GM21381 (cell line): ENCODE results near the gene ARPC4.
"Not testable (repeated sequence)": the region's sequence is repeated elsewhere in the genome, so short reads cannot be mapped to it uniquely, and the experiment has no call there.

Source experiments
- ATAC-seq: cut with Tn5 transposase; IDR thresholded peaks from one replicate; pipeline ENCODE4 v1.9.1; 2021; ENCODE audit warnings: mild to moderate bottlenecking, moderate library complexity; ENCODE audit not compliant: unreplicated experiment

The ARPC4 gene

GRCh38 chr3:9769426-9770275, 23.2 kb upstream of the ARPC4 start, which contains the start of gene CAMK1:
Gene CAMK1, minus strand, starts transcription at chr3:9769947. Its CDS starts 2,198 bp downstream, at chr3:9767749.
- ATAC-seq = no peak

GRCh38 chr3:9770276-9770812, 22.5 kb upstream of the ARPC4 start:
- no peak for ATAC-seq

- not testable (repeated sequence) for ATAC-seq
These were observed 21.9 kb upstream of the ARPC4 start for GRCh38 chr3:9771007-9771406.

GRCh38 chr3:9776896-9777693, 15.8 kb upstream of the ARPC4 start:
- no peak for ATAC-seq

GRCh38 chr3:9777694-9778021, 15.2 kb upstream of the ARPC4 start:
- no peak for ATAC-seq

- ATAC-seq = no peak
These were observed 14.5 kb upstream of the ARPC4 start for GRCh38 chr3:9778143-9779074.

- ATAC-seq = no peak
These were observed 13.7 kb upstream of the ARPC4 start for GRCh38 chr3:9779075-9779593.

GRCh38 chr3:9779721-9780457, 13.0 kb upstream of the ARPC4 start:
- peak; percentile 55 for ATAC-seq

GRCh38 chr3:9780458-9780812, 12.4 kb upstream of the ARPC4 start:
- no peak for ATAC-seq

- ATAC-seq = no peak
These were observed 12.0 kb upstream of the ARPC4 start for GRCh38 chr3:9780910-9781309.

GRCh38 chr3:9781551-9781950, 11.3 kb upstream of the ARPC4 start:
- no peak for ATAC-seq

GRCh38 chr3:9781978-9782603, 10.8 kb upstream of the ARPC4 start:
- ATAC-seq = no peak

- ATAC-seq = no peak
These were observed 10.1 kb upstream of the ARPC4 start for GRCh38 chr3:9782770-9783169.

GRCh38 chr3:9783954-9784353, 8.9 kb upstream of the ARPC4 start:
- ATAC-seq = no peak

GRCh38 chr3:9784965-9785364, 7.9 kb upstream of the ARPC4 start:
- no peak for ATAC-seq

- ATAC-seq = no peak
These were observed 7.3 kb upstream of the ARPC4 start for GRCh38 chr3:9785602-9786001.

- no peak for ATAC-seq
These were observed 6.6 kb upstream of the ARPC4 start for GRCh38 chr3:9786209-9786739.

- no peak for ATAC-seq
These were observed 5.8 kb upstream of the ARPC4 start for GRCh38 chr3:9786825-9787669.
